ENCODE data around the gene ATG2B.

DNA sequence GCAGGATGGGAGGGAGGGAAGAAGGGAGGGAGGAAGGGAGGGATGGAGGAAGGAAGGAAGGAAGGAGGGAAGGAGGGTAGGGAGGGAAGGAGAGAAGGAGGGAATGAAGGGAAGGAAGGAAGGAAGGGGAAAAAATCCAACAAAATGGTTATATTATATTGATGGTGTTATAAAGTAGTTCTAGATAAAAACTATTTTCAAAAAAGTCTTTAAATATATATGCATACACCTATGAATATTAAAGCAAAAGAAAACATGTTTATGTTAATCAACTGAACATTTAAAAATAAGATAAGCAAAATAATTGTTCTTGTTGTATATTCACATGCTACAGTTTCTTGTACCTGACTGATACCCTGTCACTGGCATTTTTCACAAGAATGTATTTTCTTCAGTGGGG lies 105.2 kb downstream of the ATG2B start:
- no peak for TF ChIP-seq POLR2AphosphoS5 (IDR thresholded peaks at IDR 0.05; ENCODE audit: borderline replicate concordance, low read depth, low read length)
- TF ChIP-seq EZH2 (IDR thresholded peaks at IDR 0.05) = no peak
